Measurements from ENCODE around the gene GRK1. TPM values are rescaled to one million over a fixed set of nuclear protein-coding genes. Genes with fewer than 3 reads are reported as not detected.

GRK1 gene
- total RNA-seq, 1 experiment from 2014 or later: not detected

Other genes with a start within 250 kb of the GRK1 start
- 1.9 and 2.2 TPM in 2 replicates for gene ADPRHL1, start 213.7 kb upstream of the GRK1 start, total RNA-seq (2014; rRNA removed; shearing (Covaris generic))
- 21.4 and 25.9 TPM in 2 replicates for gene DCUN1D2, start 176.5 kb upstream of the GRK1 start, total RNA-seq (2014; rRNA removed; shearing (Covaris generic))
- 113 and 127 TPM in 2 replicates for gene TFDP1, start 82.5 kb upstream of the GRK1 start, total RNA-seq (2014; rRNA removed; shearing (Covaris generic))
- not detected in 2 replicates for gene ATP4B, start 9.0 kb upstream of the GRK1 start, total RNA-seq (2014; rRNA removed; shearing (Covaris generic))
- not detected in 2 replicates for gene TMEM255B, start 92.0 kb downstream of the GRK1 start, total RNA-seq (2014; rRNA removed; shearing (Covaris generic))
- gene GAS6, start 196.9 kb downstream of the GRK1 start, total RNA-seq (2014; rRNA removed; shearing (Covaris generic)): 0.10 and 0.14 TPM in 2 replicates